ENCODE measurements around the gene COQ10A. TPM values are rescaled to one million over a fixed set of nuclear protein-coding genes. Genes with fewer than 3 reads are reported as not detected.

The COQ10A gene
- total RNA-seq, 1 experiment from 2014 or later, result 26.1 TPM

- Histone ChIP-seq H3K27me3 (ENCODE audit: insufficient read depth, low read length) (no peaks in the 10 kb centered on the region), H2BK20ac (ENCODE audit: low read depth, low read length, poor library complexity, severe bottlenecking) (no peak overlapping the region), H3T11ph (ENCODE audit: low read length) (no peak overlapping the region), H2BK12ac (ENCODE audit: insufficient read length, low read depth, low read length) (no peak overlapping the region), H2AK5ac (ENCODE audit: insufficient read length, low read length) (no peak overlapping the region), H2AFZ (ENCODE audit: low read length) (no peak overlapping the region), H3K23me2 (ENCODE audit: insufficient read length, low read depth, low read length, poor library complexity, severe bottlenecking) (no peaks in the 10 kb centered on the region), H4K5ac (ENCODE audit: insufficient read length, low read depth, low read length) (no peak overlapping the region), H2BK15ac (ENCODE audit: low read depth, low read length) (no peak overlapping the region), H3K4ac (ENCODE audit: low read depth, low read length) (no peak overlapping the region), H3K27ac (ENCODE audit: insufficient read length, low read depth, low read length) (no peak overlapping the region), H3K4me2 (ENCODE audit: insufficient read depth, insufficient read length, low read length) (no peak overlapping the region), H3K23ac (ENCODE audit: insufficient read length, low read depth, low read length) (no peak overlapping the region), H3K56ac (ENCODE audit: insufficient read length, low read depth, low read length) (no peak overlapping the region), H3K79me2 (ENCODE audit: insufficient read depth, low read length) (no peaks in the 10 kb centered on the region), H3K9me3 (ENCODE audit: control insufficient read depth, low read depth, low read length) (no peaks in the 10 kb centered on the region), H4K8ac (replicated peaks; ENCODE audit: insufficient read length, low read depth, low read length) (no peak overlapping the region), H4K91ac (ENCODE audit: insufficient read length, low read depth, low read length) (no peak overlapping the region), H3K4me1 (ENCODE audit: insufficient read depth, low read length) (no peaks in the 10 kb centered on the region), H3K14ac (ENCODE audit: insufficient read depth, low read length) (no peak overlapping the region), H3K18ac (ENCODE audit: insufficient read length, low read depth, low read length) (no peak overlapping the region), H2BK5ac (ENCODE audit: insufficient read length, low read length) (no peak overlapping the region), H2BK120ac (ENCODE audit: low read depth, low read length, poor library complexity, severe bottlenecking) (no peak overlapping the region), H3K9ac (ENCODE audit: extremely low read depth, insufficient read length, low read length) (no peak overlapping the region), H3K79me1 (ENCODE audit: insufficient read depth, low read depth, low read length, poor library complexity, severe bottlenecking) (no peaks in the 10 kb centered on the region), H4K20me1 (ENCODE audit: control insufficient read depth, insufficient read depth, insufficient read length) (no peaks in the 10 kb centered on the region)
- no peak overlapping the region for H3K4me3 Mint-ChIP-seq
- peak overlapping the region; percentile 34 to 74 (median 59); a peak in 3 of 7 replicates for H3K27ac Mint-ChIP-seq
- peaks cover 3 to 11% (median 9%) of the 10 kb centered on the region in 3 experiments; a peak in 5 of 7 replicates for H3K36me3 Mint-ChIP-seq (ENCODE audit: insufficient read depth in 1 of 3, low read depth in 3 of 3)
- H3K4me1 Mint-ChIP-seq, result peaks cover 11 to 21% of the 10 kb centered on the region in 2 experiments; a peak in 3 of 4 replicates
- no peak for TF ChIP-seq CTCF (conservative IDR thresholded peaks at IDR 0.05)
- DNase-seq, result no peak
- no CpG with 5 or more reads among the region's 16 CpGs for WGBS (ENCODE audit: extremely low coverage, insufficient read length, low lambda C conversion rate)
- H3K27me3 Mint-ChIP-seq (ENCODE audit: low read depth), result peaks cover 13% of the 10 kb centered on the region
- H3K9me3 Mint-ChIP-seq, result no peaks in the 10 kb centered on the region
Measured at GRCh38 chr12:56234746-56235436, 31.9 kb upstream of the COQ10A start.
